HCT116 (cell line): ENCODE data around the gene BRD3OS. TPM values are rescaled to one million over a fixed set of nuclear protein-coding genes. Genes with fewer than 3 reads are reported as not detected.

Experiments used
- ATF3 ChIP-seq: IDR thresholded peaks from 2 replicates; pipeline ENCODE4 v1.6.1; 2012
- CBX3 ChIP-seq: IDR thresholded peaks from 2 replicates; pipeline ENCODE4 v1.6.1; 2012; ENCODE audit warnings: low read depth
- FOSL1 ChIP-seq: IDR thresholded peaks from 2 replicates; pipeline ENCODE4 v1.6.1; 2012; ENCODE audit warnings: low read depth
- MAX ChIP-seq: IDR thresholded peaks from 2 replicates; pipeline ENCODE4 v1.6.1; 2012
- POLR2A ChIP-seq: IDR thresholded peaks from 2 replicates; pipeline ENCODE4 v1.7.0; 2011; ENCODE audit warnings: borderline replicate concordance; ENCODE audit not compliant: insufficient read depth, insufficient read length; ENCODE audit errors: extremely low read depth
- REST ChIP-seq: IDR thresholded peaks from 2 replicates; pipeline ENCODE4 v1.6.1; 2012; ENCODE audit warnings: low read depth
- YY1 ChIP-seq: IDR thresholded peaks from 2 replicates; pipeline ENCODE4 v1.6.1; 2011; ENCODE audit warnings: low read length, low read depth, moderate library complexity, mild to moderate bottlenecking; ENCODE audit not compliant: insufficient replicate concordance; ENCODE audit errors: extremely low read depth
- ZBTB33 ChIP-seq: IDR thresholded peaks from 2 replicates; pipeline ENCODE4 v1.6.1; 2011; ENCODE audit warnings: mild to moderate bottlenecking, low read length, moderate library complexity; ENCODE audit not compliant: insufficient replicate concordance; ENCODE audit errors: extremely low read depth
- total RNA-seq: library from RNA; stranded (reverse); gene quantifications from one replicate; pipeline ENCODE4 v1.2.1, GENCODE V29; 2021; ENCODE audit not compliant: unreplicated experiment

Gene BRD3OS
- total RNA-seq, 1 experiment from 2014 or later = 17.0 TPM

- TF ChIP-seq REST = no peak
- no peak for TF ChIP-seq YY1
- TF ChIP-seq MAX = no peak
- TF ChIP-seq ZBTB33 = no peak
- TF ChIP-seq POLR2A = peak; percentile 53
- TF ChIP-seq FOSL1 = no peak
- no peak for TF ChIP-seq CBX3
- no peak for TF ChIP-seq ATF3
Measured at GRCh38 chr9:133991964-133992779, 33.1 kb upstream of the BRD3OS start, which contains the start of gene VAV2 (continued).
